ENCODE measurements around the gene RSPRY1.

GRCh38 chr16:57147381-57148221, 38.5 kb upstream of the RSPRY1 start:
- TF ChIP-seq CTCF (IDR thresholded peaks at IDR 0.05; ENCODE audit: low read depth, low read length, poor library complexity, severe bottlenecking) (no peak), EZH2phosphoT487 (IDR thresholded peaks at IDR 0.05; ENCODE audit: borderline replicate concordance, low read length) (no peak)

Measured in DOHH2 (cell line).